Measurements from ENCODE around the gene CHAF1A. TPM values are rescaled to one million over a fixed set of nuclear protein-coding genes. Genes with fewer than 3 reads are reported as not detected.

The CHAF1A gene
- total RNA-seq, 1 experiment from 2014 or later = 30.0 TPM

DNA sequence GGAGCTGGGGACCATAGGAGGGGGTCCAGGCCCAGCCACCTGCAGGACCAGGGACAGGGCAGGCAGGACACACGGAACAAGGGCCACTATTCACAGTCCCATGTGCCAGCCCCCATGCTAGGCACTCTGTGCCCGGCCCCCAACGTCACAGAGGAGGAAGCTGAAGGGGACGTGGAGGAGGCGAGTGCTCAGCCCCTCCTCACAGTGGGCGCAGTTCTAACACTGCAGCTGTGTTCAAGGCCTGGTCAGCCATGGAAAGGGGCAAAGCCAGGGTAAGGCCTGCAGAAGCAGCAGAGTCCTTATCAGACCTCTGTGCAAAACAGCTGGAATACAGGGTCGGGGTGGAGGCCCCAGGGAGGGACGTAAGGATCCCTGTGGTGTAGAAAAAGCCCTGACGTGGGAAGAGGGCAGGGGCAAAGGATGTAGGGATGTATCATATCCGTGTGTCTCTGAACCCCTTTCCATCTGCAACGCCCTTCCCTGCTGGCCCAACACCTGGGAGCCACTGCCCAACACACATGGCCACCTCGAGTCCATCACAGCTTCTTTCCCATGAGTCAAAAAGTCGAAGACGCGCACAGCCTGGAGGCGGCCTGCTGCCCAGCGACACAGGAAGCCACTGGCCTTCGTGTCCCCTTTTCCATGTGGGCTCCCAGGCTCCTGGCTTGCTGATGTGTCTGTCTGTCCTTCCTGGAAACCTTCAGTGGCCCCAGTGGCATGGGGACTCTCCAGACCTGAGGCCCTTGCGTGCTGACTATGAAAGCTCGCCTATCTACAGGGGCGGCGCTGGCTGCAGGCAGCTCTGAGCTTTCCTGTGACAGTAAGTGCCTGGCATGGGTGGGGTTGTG lies 30.1 kb upstream of the CHAF1A start:
- ChIA-PET POLR2A (ENCODE audit: unreplicated experiment) (no interaction called here), CTCF (no interaction called here)
- Histone ChIP-seq H3K4me2 (no peak overlapping the region), H3F3A (ENCODE audit: insufficient read depth, low read depth) (peaks cover 32% of the 10 kb centered on the region), H3K36me3 (ENCODE audit: low read depth) (no peaks in the 10 kb centered on the region), H4K20me1 (ENCODE audit: insufficient read depth) (no peaks in the 10 kb centered on the region; the same call in 1 of the 2 replicates), H3K4me1 (replicated peaks; ENCODE audit: insufficient read depth) (peaks cover 42% of the 10 kb centered on the region), H3K27me3 (ENCODE audit: insufficient read depth, low read depth) (no peaks in the 10 kb centered on the region), H3K9me3 (ENCODE audit: insufficient read depth, low read depth) (no peaks in the 10 kb centered on the region), H3K4me3 (no peak overlapping the region), H2AFZ (no peak overlapping the region), H3K79me2 (ENCODE audit: low read depth) (peaks cover 18% of the 10 kb centered on the region), H3K9me2 (ENCODE audit: insufficient read depth) (no peaks in the 10 kb centered on the region), H3K27ac (no peak overlapping the region)
- TF ChIP-seq EZH2 (IDR thresholded peaks at IDR 0.05; ENCODE audit: low read depth) = no peak
- TF ChIP-seq, protein P1, sequence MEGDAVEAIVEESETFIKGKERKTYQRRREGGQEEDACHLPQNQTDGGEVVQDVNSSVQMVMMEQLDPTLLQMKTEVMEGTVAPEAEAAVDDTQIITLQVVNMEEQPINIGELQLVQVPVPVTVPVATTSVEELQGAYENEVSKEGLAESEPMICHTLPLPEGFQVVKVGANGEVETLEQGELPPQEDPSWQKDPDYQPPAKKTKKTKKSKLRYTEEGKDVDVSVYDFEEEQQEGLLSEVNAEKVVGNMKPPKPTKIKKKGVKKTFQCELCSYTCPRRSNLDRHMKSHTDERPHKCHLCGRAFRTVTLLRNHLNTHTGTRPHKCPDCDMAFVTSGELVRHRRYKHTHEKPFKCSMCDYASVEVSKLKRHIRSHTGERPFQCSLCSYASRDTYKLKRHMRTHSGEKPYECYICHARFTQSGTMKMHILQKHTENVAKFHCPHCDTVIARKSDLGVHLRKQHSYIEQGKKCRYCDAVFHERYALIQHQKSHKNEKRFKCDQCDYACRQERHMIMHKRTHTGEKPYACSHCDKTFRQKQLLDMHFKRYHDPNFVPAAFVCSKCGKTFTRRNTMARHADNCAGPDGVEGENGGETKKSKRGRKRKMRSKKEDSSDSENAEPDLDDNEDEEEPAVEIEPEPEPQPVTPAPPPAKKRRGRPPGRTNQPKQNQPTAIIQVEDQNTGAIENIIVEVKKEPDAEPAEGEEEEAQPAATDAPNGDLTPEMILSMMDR (conservative IDR thresholded peaks at IDR 0.05) = no peak
- intact Hi-C loops (cut with micrococcal nuclease; ENCODE audit: unreplicated experiment) = loop anchor here (10.0 kb wide), 1 partner anchor 352 kb away; the partner anchor contains the start of gene DPP9
- no TSS peak for BruUV-seq (replicated peaks)
- DNase-seq = no peak

DNA sequence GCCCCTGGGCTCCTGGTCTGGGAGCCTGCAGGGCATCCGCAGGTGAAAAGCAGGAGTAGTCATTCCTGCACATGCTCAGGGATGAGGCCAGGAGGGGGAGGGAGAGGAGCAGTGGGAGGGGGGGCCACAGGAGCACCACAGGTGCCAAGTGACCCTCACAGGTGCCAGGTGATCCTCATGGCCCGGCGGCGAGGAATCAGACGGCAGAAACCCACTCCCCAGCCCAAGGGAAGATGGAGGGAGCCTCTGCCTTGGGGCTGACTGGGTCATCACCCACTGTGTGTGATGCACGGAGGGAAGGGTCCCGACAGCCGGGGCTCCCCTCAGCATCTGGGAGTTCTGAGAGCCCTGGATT lies 29.4 kb upstream of the CHAF1A start:
- ChIA-PET CTCF (no interaction called here), POLR2A (ENCODE audit: unreplicated experiment) (no interaction called here)
- Histone ChIP-seq H3K27me3 (ENCODE audit: insufficient read depth, low read depth) (no peaks in the 10 kb centered on the region), H3K4me2 (no peak overlapping the region), H2AFZ (no peak overlapping the region), H3K27ac (no peak overlapping the region), H3K4me1 (replicated peaks; ENCODE audit: insufficient read depth) (peaks cover 48% of the 10 kb centered on the region), H3K9me2 (ENCODE audit: insufficient read depth) (no peaks in the 10 kb centered on the region), H3K9me3 (ENCODE audit: insufficient read depth, low read depth) (no peaks in the 10 kb centered on the region), H3F3A (ENCODE audit: insufficient read depth, low read depth) (peaks cover 38% of the 10 kb centered on the region), H4K20me1 (ENCODE audit: insufficient read depth) (no peaks in the 10 kb centered on the region; the same call in none of the 2 replicates), H3K79me2 (ENCODE audit: low read depth) (peaks cover 20% of the 10 kb centered on the region), H3K4me3 (no peak overlapping the region), H3K36me3 (ENCODE audit: low read depth) (no peaks in the 10 kb centered on the region)
- intact Hi-C loops (cut with micrococcal nuclease; ENCODE audit: unreplicated experiment) = loop anchor here (10.0 kb wide), 1 partner anchor 352 kb away; the partner anchor contains the start of gene DPP9
- TF ChIP-seq, protein P1 (conservative IDR thresholded peaks at IDR 0.05) = no peak
- no peak for TF ChIP-seq EZH2 (IDR thresholded peaks at IDR 0.05; ENCODE audit: low read depth)
- no TSS peak for BruUV-seq (replicated peaks)
- no peak for DNase-seq

DNA sequence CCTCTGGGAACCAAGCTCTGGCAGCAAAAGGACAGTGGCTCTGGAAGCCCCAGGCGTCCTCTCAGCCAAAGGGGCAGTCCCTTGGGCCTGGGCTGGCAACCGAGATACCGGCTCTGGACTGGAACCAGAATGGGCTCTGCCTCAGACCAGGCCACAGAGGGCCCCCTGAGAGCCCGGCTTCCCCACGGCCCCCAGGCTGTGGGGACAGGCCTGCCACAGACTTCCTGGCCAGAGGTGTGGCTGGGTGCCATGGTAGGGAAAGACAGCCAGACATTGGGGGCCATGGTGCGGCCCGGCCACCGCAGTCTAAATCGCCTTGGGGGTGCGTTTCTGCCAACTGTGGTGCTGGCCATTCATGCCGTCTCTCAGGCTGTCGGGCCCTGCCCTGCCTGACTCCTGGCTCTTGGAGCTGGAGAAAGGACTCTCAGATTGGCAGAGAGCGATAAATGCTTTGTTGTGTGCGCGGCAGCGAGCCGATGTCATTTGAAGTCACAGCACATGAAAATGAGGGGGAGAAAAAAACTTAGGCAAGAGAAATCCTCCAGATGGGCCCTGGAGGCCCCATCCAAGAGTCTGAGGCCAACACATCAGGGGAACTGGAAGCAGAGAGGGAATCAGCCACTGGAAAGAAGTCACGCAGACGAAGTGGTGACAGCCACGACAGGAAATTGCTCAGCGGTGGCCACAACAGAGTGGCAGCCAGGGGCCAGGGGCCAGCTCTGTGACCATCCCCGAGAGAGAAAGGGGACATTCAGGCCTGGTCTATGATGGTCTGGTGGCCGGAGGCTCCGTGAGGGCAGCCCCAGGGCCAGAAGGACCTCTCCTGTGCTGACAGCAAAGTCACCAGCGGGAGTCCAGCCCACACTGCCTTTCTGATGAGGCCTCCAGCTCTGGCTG lies 28.6 kb upstream of the CHAF1A start:
- H2AFZ ChIP-seq = no peak overlapping the region
- intact Hi-C loops (cut with micrococcal nuclease; ENCODE audit: unreplicated experiment) = loop anchor here (2.0 to 10.0 kb wide), 2 partner anchors 15 to 351 kb away; partner anchors contain the start of gene DPP9
- peaks cover 3% of the 10 kb centered on the region for H4K20me1 ChIP-seq (ENCODE audit: insufficient read depth)
- no peak for DNase-seq
- no peaks in the 10 kb centered on the region for H3K9me3 ChIP-seq (ENCODE audit: insufficient read depth, low read depth)
- H3F3A ChIP-seq (ENCODE audit: insufficient read depth, low read depth) = peaks cover 47% of the 10 kb centered on the region
- TF ChIP-seq, protein P1 (conservative IDR thresholded peaks at IDR 0.05) = no peak
- TF ChIP-seq EZH2 (IDR thresholded peaks at IDR 0.05; ENCODE audit: low read depth) = no peak
- H3K27me3 ChIP-seq (ENCODE audit: insufficient read depth, low read depth) = no peaks in the 10 kb centered on the region
- H3K4me1 ChIP-seq (replicated peaks; ENCODE audit: insufficient read depth) = peaks cover 56% of the 10 kb centered on the region
- POLR2A ChIA-PET (ENCODE audit: unreplicated experiment) = no interaction called here
- CTCF ChIA-PET = no interaction called here
- no peak overlapping the region for H3K4me3 ChIP-seq
- H3K36me3 ChIP-seq (ENCODE audit: low read depth) = no peaks in the 10 kb centered on the region
- peaks cover 29% of the 10 kb centered on the region for H3K79me2 ChIP-seq (ENCODE audit: low read depth)
- peak overlapping the region; percentile 80 for H3K4me2 ChIP-seq
- H3K9me2 ChIP-seq (ENCODE audit: insufficient read depth) = no peaks in the 10 kb centered on the region
- peak overlapping the region; percentile 95 for H3K27ac ChIP-seq
- TSS peak; percentile 67 for BruUV-seq (replicated peaks)

Data from PC-9 (cell line).